ENCODE data around the gene TENM4.
A peak's percentile ranks its signal among the peaks of the same experiment; 100 is the strongest.

Gene TENM4

DNA sequence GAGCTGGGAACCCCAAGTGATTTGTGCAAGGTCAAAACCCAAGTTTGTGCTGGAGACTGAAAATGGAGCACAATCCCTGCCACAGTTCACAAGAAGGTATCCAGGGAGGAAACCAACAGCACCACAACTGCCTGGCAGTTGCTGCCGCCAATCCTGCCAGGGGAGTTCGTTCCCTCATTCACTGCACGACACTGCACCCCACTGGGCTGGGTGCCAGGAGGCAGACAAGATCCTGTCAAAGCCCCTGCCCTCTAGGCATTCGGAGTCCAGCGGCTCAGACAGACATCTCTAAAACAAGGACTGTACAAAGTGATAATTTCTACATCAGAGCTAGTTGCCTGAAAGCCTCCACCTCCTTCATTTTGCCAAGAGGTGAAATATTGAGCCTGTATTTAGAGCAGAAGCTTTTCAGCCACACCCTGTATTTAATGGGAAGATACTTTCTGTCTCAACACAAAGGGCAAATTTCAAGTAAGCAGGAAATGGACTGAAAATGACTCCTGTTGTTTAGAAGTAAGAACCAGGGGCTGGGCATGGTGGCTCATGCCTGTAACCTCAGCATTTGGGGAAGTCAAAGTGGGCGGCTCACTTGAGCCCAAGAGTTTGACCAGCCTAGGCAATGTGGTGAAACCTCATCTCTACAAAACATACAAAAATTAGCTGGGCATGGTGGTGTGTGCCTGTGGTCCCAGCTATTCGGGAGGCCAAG is 588.8 kb downstream of the TENM4 start:
- TF ChIP-seq, protein P1, sequence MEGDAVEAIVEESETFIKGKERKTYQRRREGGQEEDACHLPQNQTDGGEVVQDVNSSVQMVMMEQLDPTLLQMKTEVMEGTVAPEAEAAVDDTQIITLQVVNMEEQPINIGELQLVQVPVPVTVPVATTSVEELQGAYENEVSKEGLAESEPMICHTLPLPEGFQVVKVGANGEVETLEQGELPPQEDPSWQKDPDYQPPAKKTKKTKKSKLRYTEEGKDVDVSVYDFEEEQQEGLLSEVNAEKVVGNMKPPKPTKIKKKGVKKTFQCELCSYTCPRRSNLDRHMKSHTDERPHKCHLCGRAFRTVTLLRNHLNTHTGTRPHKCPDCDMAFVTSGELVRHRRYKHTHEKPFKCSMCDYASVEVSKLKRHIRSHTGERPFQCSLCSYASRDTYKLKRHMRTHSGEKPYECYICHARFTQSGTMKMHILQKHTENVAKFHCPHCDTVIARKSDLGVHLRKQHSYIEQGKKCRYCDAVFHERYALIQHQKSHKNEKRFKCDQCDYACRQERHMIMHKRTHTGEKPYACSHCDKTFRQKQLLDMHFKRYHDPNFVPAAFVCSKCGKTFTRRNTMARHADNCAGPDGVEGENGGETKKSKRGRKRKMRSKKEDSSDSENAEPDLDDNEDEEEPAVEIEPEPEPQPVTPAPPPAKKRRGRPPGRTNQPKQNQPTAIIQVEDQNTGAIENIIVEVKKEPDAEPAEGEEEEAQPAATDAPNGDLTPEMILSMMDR (conservative IDR thresholded peaks at IDR 0.05; ENCODE audit: low read length), result no peak
- no peak overlapping the region for H3K4me3 ChIP-seq (ENCODE audit: low read length)
- no peak for DNase-seq (ENCODE audit: low read depth)

DNA sequence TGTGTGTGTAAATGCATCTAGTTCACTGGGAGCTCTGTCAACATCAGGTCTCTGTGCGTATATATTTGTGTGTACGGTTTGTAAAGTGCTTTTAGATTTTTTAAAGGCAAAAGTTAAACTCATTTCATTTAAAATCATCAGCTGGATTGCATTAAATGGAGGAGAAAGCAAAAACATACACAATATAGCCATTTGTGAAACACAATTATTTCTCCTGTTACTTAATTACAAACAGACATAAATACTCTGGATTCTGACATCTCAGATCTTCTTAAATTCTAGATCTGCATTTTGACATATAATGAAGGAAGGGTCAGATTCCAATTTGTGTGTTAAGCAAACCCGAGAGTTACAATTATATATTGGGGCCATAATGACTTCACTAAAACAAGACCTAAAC is 590.8 kb downstream of the TENM4 start:
- TF ChIP-seq, protein P1 (conservative IDR thresholded peaks at IDR 0.05; ENCODE audit: low read length), result no peak
- H3K4me3 ChIP-seq (ENCODE audit: low read length), result no peak overlapping the region
- no peak for DNase-seq (ENCODE audit: low read depth)

DNA sequence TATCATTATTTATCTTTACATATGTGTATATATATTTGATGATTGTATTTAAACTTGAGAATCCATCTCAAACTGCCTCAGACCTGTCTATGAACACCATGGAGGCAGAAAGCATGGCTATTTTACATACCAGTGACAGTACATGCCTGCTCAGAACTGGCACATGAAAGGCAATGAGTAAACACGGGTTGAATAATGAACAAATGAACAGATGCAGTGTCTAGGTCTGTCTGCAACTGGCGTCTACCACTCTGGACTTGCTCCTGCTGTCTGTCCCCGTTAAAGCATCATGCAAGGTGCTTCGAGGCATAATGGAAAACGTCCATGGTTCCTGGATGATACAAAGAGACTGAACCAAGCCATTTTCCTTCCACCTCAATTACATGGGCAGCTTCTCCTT is 594.6 kb downstream of the TENM4 start:
- H3K4me3 ChIP-seq (ENCODE audit: low read length), result no peak overlapping the region
- DNase-seq (ENCODE audit: low read depth), result no peak
- TF ChIP-seq, protein P1 (conservative IDR thresholded peaks at IDR 0.05; ENCODE audit: low read length), result no peak

DNA sequence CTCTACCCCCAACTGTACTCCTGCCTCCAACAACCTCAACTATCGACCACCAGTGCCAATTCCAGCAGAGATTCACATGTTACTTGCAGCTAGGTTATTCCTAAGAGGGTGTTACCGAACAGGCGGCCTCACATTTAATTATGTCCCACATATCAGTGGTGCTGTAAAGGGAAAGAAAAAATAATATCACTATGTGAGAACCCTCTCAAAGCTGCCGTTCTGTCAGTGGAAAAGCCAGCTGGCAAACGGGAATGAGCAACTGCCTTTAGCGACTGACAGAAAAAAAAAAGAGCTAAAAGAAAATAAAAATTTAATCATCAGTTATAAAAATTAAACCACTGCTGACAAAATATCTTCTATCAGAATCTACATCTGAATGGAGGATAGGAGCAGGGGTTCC is 595.3 kb downstream of the TENM4 start:
- no peak overlapping the region for H3K4me3 ChIP-seq (ENCODE audit: low read length)
- TF ChIP-seq, protein P1 (conservative IDR thresholded peaks at IDR 0.05; ENCODE audit: low read length), result no peak
- DNase-seq (ENCODE audit: low read depth), result no peak

DNA sequence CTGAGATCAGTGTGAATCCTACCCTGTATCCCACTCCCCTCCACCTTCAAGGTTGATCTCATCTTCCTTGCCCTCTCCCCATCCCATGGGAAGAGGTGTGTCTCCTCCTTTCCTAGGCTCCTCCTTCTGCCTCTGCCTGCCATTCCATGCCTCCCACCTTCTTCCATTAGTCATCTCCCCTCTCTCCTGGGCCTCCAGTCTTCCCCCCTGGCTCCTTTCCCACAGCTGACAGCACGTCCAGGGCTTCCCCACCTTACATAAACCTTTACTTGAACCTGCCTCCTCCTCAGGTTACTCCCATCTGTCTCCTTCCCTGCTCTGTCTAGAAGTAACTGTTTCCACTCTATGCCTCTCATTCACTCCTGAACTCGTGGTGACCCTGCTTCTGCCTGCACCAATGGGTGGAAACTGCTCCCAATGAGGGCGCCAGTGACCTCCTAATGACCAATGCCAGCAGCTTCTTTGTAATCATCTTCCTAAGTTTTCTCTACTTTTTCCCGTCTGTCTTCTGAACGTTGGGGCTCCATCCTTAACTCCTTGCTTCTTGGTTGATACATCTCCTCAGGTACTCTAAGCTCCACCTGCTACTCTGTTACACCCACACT is 599.3 kb downstream of the TENM4 start:
- TF ChIP-seq, protein P1 (conservative IDR thresholded peaks at IDR 0.05; ENCODE audit: low read length), result no peak
- no peak for DNase-seq (ENCODE audit: low read depth)
- no peak overlapping the region for H3K4me3 ChIP-seq (ENCODE audit: low read length)

DNA sequence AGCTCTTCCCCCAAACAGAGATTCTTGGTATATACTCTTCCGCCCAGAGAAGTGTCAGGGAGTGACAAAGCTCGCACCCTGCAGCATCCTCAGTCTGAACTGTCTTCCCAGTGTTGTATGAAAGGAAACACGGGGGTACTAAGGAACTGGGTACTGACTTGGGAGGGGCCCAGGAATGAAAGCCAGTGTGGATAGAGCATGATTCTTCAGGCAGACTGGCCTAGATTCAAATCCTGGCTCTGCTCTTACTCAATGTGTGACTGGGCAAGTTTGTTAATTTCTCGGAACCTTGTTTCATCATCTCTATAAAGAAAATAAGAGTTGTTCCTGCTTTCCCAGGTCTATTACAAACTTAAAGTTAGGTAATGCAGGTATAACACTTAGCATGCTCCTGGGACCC is 600.2 kb downstream of the TENM4 start:
- TF ChIP-seq, protein P1 (conservative IDR thresholded peaks at IDR 0.05; ENCODE audit: low read length), result no peak
- peak; percentile 88 for DNase-seq (ENCODE audit: low read depth)

DNA sequence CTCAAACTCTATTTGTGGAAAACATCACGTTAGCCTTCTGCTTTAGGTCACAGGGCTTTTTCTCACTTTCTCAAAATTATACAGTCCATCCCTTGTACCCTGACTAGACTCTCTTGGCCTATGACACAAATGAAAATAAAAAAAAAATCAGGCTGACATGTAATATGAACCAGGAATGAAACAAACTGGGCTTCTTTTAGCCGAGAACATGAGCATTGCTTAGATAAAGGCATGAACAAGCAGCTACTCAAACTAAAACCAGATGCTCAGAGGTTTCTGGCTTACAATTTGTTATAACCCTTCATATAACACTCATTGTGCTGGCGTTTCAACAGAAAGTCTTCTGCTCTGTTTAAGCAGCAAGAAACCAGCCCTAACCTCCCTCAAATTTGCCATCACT is 600.6 kb downstream of the TENM4 start:
- TF ChIP-seq, protein P1 (conservative IDR thresholded peaks at IDR 0.05; ENCODE audit: low read length), result no peak
- peak overlapping the region; percentile 41 for H3K4me3 ChIP-seq (ENCODE audit: low read length)
- DNase-seq (ENCODE audit: low read depth), result peak; percentile 90

More for the DNA sequence above, 600.2 kb downstream of the TENM4 start:
- peak overlapping the region; percentile 41 for H3K4me3 ChIP-seq (ENCODE audit: low read length)

Measured in AG10803 (cell line).